ENCODE results near the gene CCR4.
A peak's percentile ranks its signal among the peaks of the same experiment; 100 is the strongest.
"Not testable (repeated sequence)": the region's sequence is repeated elsewhere in the genome, so short reads cannot be mapped to it uniquely, and the experiment has no call there.

Gene CCR4

GRCh38 chr3:32951410-32951811 is at the start of gene CCR4:
Gene CCR4 (plus strand): TSS chr3:32951644. CDS start chr3:32953423, 1,779 bp downstream.
- no peak for DNase-seq (ENCODE audit: low spot score)

GRCh38 chr3:32902887-32903371 is 48.5 kb upstream of the CCR4 start:
- not testable (repeated sequence) for DNase-seq (ENCODE audit: low spot score)

GRCh38 chr3:32903953-32904352 is 47.5 kb upstream of the CCR4 start:
- no peak for DNase-seq (ENCODE audit: low spot score)

- DNase-seq (ENCODE audit: low spot score): no peak
Measured at GRCh38 chr3:32909999-32910398, 41.4 kb upstream of the CCR4 start.

GRCh38 chr3:32910954-32911353 is 40.5 kb upstream of the CCR4 start:
- DNase-seq (ENCODE audit: low spot score): no peak

GRCh38 chr3:32912046-32912445 is 39.4 kb upstream of the CCR4 start:
- DNase-seq (ENCODE audit: low spot score): no peak

GRCh38 chr3:32913790-32914446 is 37.5 kb upstream of the CCR4 start:
- DNase-seq (ENCODE audit: low spot score): peak; percentile 75

GRCh38 chr3:32919920-32920319 is 31.5 kb upstream of the CCR4 start:
- no peak for DNase-seq (ENCODE audit: low spot score)

- DNase-seq (ENCODE audit: low spot score): no peak
Measured at GRCh38 chr3:32922078-32922477, 29.4 kb upstream of the CCR4 start.

GRCh38 chr3:32930161-32930560 is 21.3 kb upstream of the CCR4 start:
- no peak for DNase-seq (ENCODE audit: low spot score)

- not testable (repeated sequence) for DNase-seq (ENCODE audit: low spot score)
Measured at GRCh38 chr3:32931273-32931672, 20.2 kb upstream of the CCR4 start.

GRCh38 chr3:32934150-32934742 is 17.2 kb upstream of the CCR4 start:
- peak; percentile 34 for DNase-seq (ENCODE audit: low spot score)

GRCh38 chr3:32937331-32937730 is 14.1 kb upstream of the CCR4 start:
- no peak for DNase-seq (ENCODE audit: low spot score)

- DNase-seq (ENCODE audit: low spot score): not testable (repeated sequence)
Measured at GRCh38 chr3:32939531-32940284, 11.7 kb upstream of the CCR4 start.

- DNase-seq (ENCODE audit: low spot score): no peak
Measured at GRCh38 chr3:32940726-32941125, 10.7 kb upstream of the CCR4 start.

- DNase-seq (ENCODE audit: low spot score): no peak
Measured at GRCh38 chr3:32945136-32945535, 6.3 kb upstream of the CCR4 start.

GRCh38 chr3:32945598-32945997 is 5.8 kb upstream of the CCR4 start:
- DNase-seq (ENCODE audit: low spot score): not testable (repeated sequence)

GRCh38 chr3:32946973-32947788 is 4.3 kb upstream of the CCR4 start:
- DNase-seq (ENCODE audit: low spot score): no peak

- peak; percentile 62 for DNase-seq (ENCODE audit: low spot score)
Measured at GRCh38 chr3:32947789-32948238, 3.6 kb upstream of the CCR4 start.

- DNase-seq (ENCODE audit: low spot score): no peak
Measured at GRCh38 chr3:32948625-32949445, 2.6 kb upstream of the CCR4 start.

GRCh38 chr3:32950516-32950915 is 928 bp upstream of the CCR4 start:
- no peak for DNase-seq (ENCODE audit: low spot score)

All from AG20443 (cell line).